A673 (cell line): Measurements from ENCODE around the gene OXSR1. TPM values are rescaled to one million over a fixed set of nuclear protein-coding genes. Genes with fewer than 3 reads are reported as not detected.

Source experiments
- BruUV-seq: library from RNA; stranded (reverse); fragments of 400-500 nt; replicated peaks from 2 replicates; lab custom pipeline; 2021; lab: Mats Ljungman, UMichigan
- CTCF ChIA-PET: fragments of 300-600 bp; sonication (Branson Sonifier 250); formaldehyde crosslinking; loops from one replicate; lab custom pipeline; 2022; ENCODE audit warnings: antibody characterized with exemption; lab: Charles Lee
- POLR2A ChIA-PET: fragments of 300-600 bp; sonication (Branson Sonifier 250); formaldehyde crosslinking; loops from one replicate; lab custom pipeline; 2022; ENCODE audit warnings: antibody characterized with exemption; ENCODE audit not compliant: low non-redundant PET; lab: Charles Lee
- DNase-seq: peaks from one replicate; pipeline ENCODE4 v3.0.0-alpha.2; 2015; ENCODE audit warnings: low spot score
- H3K27ac ChIP-seq: fragments of 200-600 bp; sonication (generic); 2 replicates; pipeline ENCODE4 v1.5.1; 2016; ENCODE audit warnings: mixed run types, low read depth, mild to moderate bottlenecking, mixed read lengths, antibody characterized with exemption, low read length; ENCODE audit not compliant: poor library complexity, severe bottlenecking
- H3K27me3 ChIP-seq: fragments of 200-600 bp; sonication (generic); replicated peaks from 2 replicates; pipeline ENCODE4 v1.6.1; 2017; ENCODE audit warnings: mixed run types, low read depth, mild to moderate bottlenecking, mixed read lengths, antibody characterized with exemption, low read length; ENCODE audit not compliant: insufficient read depth, poor library complexity
- H3K36me3 ChIP-seq: fragments of 200-600 bp; sonication (generic); 2 replicates; pipeline ENCODE4 v1.6.1; 2016; ENCODE audit warnings: mixed run types, mild to moderate bottlenecking, mixed read lengths, antibody characterized with exemption, low read length; ENCODE audit not compliant: insufficient read depth, poor library complexity, severe bottlenecking
- H3K4me1 ChIP-seq: fragments of 200-600 bp; sonication (generic); 2 replicates; pipeline ENCODE4 v1.6.1; 2017; ENCODE audit warnings: mixed run types, mild to moderate bottlenecking, mixed read lengths, antibody characterized with exemption, low read length; ENCODE audit not compliant: insufficient read depth, poor library complexity, severe bottlenecking
- H3K4me3 ChIP-seq: fragments of 200-600 bp; sonication (generic); 2 replicates; pipeline ENCODE4 v1.5.1; 2016; ENCODE audit warnings: low read depth, mixed run types, mild to moderate bottlenecking, mixed read lengths, low read length; ENCODE audit not compliant: poor library complexity, severe bottlenecking
- H3K9me3 ChIP-seq: fragments of 200-600 bp; sonication (generic); 2 replicates; pipeline ENCODE4 v1.6.1; 2016; ENCODE audit warnings: mixed run types, low read depth, mild to moderate bottlenecking, mixed read lengths, antibody characterized with exemption, low read length; ENCODE audit not compliant: poor library complexity, severe bottlenecking
- EZH2 ChIP-seq: fragments of 200-600 bp; sonication (generic); IDR thresholded peaks from 2 replicates; pipeline ENCODE4 v1.6.1; 2017; ENCODE audit warnings: borderline replicate concordance, low read depth, mild to moderate bottlenecking, mixed read lengths, antibody characterized with exemption, low read length; ENCODE audit not compliant: poor library complexity, severe bottlenecking
- intact Hi-C: fragments of 100-400 bp; cut with micrococcal nuclease; formaldehyde crosslinking; loops from one replicate; pipeline ENCODE4 v1.10.0; 2022; ENCODE audit not compliant: unreplicated experiment
- total RNA-seq: library from RNA; stranded (reverse); gene quantifications from 2 replicates; pipeline ENCODE4 v1.2.3, GENCODE V29; 2021
- TF ChIP-seq, protein P1 (sequence below): fragments of 300-800, 200-600 bp; sonication (generic); conservative IDR thresholded peaks from 2 replicates; pipeline ENCODE4 v1.5.1; 2017; ENCODE audit warnings: low read depth, mild to moderate bottlenecking, antibody characterized with exemption, low read length, moderate library complexity, mixed read lengths

Gene OXSR1
- total RNA-seq, 1 experiment from 2014 or later = 30.9 TPM

DNA sequence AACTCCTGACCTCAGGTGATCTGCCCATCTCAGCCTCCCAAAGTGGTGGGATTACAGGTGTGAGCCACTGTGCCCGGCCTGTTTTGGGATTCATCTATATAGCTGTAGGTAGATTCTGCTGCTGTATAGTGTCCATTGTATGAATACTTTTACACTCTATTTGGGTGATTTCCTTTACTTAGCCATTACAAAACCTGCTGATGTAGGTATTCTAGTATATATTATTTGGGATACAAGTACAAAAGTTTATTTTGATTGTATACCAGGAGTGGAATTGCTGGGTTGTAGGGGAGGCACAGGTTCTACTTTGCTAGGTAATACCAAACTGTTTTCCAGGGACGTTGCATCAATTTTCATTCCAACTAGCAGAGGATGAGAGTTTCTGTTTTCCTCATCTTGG, 9.5 kb upstream of the OXSR1 start:
- no peak overlapping the region for H3K4me3 ChIP-seq
- no peaks in the 10 kb centered on the region for H3K27me3 ChIP-seq
- TF ChIP-seq, protein P1, sequence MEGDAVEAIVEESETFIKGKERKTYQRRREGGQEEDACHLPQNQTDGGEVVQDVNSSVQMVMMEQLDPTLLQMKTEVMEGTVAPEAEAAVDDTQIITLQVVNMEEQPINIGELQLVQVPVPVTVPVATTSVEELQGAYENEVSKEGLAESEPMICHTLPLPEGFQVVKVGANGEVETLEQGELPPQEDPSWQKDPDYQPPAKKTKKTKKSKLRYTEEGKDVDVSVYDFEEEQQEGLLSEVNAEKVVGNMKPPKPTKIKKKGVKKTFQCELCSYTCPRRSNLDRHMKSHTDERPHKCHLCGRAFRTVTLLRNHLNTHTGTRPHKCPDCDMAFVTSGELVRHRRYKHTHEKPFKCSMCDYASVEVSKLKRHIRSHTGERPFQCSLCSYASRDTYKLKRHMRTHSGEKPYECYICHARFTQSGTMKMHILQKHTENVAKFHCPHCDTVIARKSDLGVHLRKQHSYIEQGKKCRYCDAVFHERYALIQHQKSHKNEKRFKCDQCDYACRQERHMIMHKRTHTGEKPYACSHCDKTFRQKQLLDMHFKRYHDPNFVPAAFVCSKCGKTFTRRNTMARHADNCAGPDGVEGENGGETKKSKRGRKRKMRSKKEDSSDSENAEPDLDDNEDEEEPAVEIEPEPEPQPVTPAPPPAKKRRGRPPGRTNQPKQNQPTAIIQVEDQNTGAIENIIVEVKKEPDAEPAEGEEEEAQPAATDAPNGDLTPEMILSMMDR = no peak
- no peak for TF ChIP-seq EZH2
- H3K4me1 ChIP-seq = no peaks in the 10 kb centered on the region
- CTCF ChIA-PET = no interaction called here
- no peak overlapping the region for H3K27ac ChIP-seq
- no peaks in the 10 kb centered on the region for H3K9me3 ChIP-seq
- no TSS peak for BruUV-seq
- no peak for DNase-seq
- POLR2A ChIA-PET = no interaction called here
- no peaks in the 10 kb centered on the region for H3K36me3 ChIP-seq
- intact Hi-C loops = no loop called here

DNA sequence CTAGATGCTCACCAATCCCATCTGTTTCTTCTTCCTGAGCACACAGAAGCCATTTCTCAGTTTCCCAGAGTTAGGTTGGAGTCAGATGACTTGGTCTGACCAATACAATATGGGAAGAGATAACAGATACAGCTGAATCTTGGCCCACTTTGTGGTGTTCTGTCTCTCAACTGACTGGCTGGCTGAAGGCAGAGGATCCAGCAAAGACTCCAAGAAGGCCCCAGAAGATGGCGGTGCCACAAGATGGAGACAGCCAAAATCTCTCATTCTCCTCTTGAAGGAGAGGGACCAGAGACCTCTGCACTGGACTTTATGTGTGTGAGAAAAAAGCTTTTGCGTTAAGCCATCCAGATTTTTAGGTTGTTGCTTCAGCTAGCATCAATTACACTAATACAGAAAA, 8.2 kb upstream of the OXSR1 start:
- Histone ChIP-seq H3K36me3 (no peaks in the 10 kb centered on the region), H3K27me3 (no peaks in the 10 kb centered on the region), H3K27ac (no peak overlapping the region), H3K4me1 (no peaks in the 10 kb centered on the region), H3K4me3 (no peak overlapping the region), H3K9me3 (no peaks in the 10 kb centered on the region)
- intact Hi-C loops = no loop called here
- CTCF ChIA-PET = interaction anchor here (0.7 kb wide), 1 partner anchor 105 kb away, joined by 3 read pairs; no protein-coding TSS in a partner anchor
- POLR2A ChIA-PET = no interaction called here
- no TSS peak for BruUV-seq
- no peak for DNase-seq
- TF ChIP-seq, protein P1 = no peak
- no peak for TF ChIP-seq EZH2

- Histone ChIP-seq H3K4me1 (no peaks in the 10 kb centered on the region), H3K4me3 (no peak overlapping the region), H3K27ac (no peak overlapping the region), H3K9me3 (no peaks in the 10 kb centered on the region), H3K36me3 (no peaks in the 10 kb centered on the region), H3K27me3 (no peaks in the 10 kb centered on the region)
- CTCF ChIA-PET = interaction anchor here (0.7 kb wide), 1 partner anchor 105 kb away, joined by 3 read pairs; no protein-coding TSS in a partner anchor
- TF ChIP-seq, protein P1 = no peak
- no peak for TF ChIP-seq EZH2
- no peak for DNase-seq
- intact Hi-C loops = no loop called here
- POLR2A ChIA-PET = no interaction called here
- no TSS peak for BruUV-seq
Observed at GRCh38 chr3:38157595-38157994, 7.7 kb upstream of the OXSR1 start.
